ENCODE measurements around the gene SLC7A7.
"Not testable (repeated sequence)": the region's sequence is repeated elsewhere in the genome, so short reads cannot be mapped to it uniquely, and the experiment has no call there.

The SLC7A7 gene

GRCh38 chr14:22814941-22815713 is at the start of gene SLC7A7:
Gene SLC7A7, minus strand, starts transcription at chr14:22815435. Its CDS starts 2,037 bp downstream, at chr14:22813398.
- DNase-seq = no peak

GRCh38 chr14:22864979-22865378 is 49.7 kb upstream of the SLC7A7 start:
- DNase-seq = no peak

- DNase-seq = no peak
These were observed 46.4 kb upstream of the SLC7A7 start for GRCh38 chr14:22861651-22862050.

- not testable (repeated sequence) for DNase-seq
These were observed 45.1 kb upstream of the SLC7A7 start for GRCh38 chr14:22860377-22860776.

- DNase-seq = no peak
These were observed 41.2 kb upstream of the SLC7A7 start for GRCh38 chr14:22856428-22856827.

- DNase-seq = peak; percentile 92
These were observed 39.9 kb upstream of the SLC7A7 start for GRCh38 chr14:22854963-22855724.

DNA sequence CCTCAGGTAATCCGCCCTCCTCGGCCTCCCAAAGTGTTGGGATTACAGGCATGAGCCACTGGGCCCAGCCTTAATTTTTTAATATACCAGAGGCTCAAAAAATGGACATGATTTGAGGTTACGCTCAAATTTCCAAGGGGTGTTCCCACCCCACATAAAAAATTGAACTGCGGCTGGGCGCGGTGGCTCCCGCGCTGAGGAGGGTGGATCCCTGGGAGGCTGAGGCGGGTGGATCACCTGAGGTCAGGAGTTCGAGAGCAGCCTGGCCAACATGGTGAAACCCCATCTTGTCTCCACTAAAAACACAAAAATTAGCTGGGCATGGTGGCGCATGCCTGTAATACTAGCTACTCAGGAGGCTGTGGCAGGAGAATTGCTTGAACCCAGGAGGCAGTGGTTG is 39.1 kb upstream of the SLC7A7 start:
- DNase-seq = not testable (repeated sequence)

GRCh38 chr14:22852940-22853767 is 37.9 kb upstream of the SLC7A7 start:
- DNase-seq = peak; percentile 86

GRCh38 chr14:22852599-22852939 is 37.3 kb upstream of the SLC7A7 start:
- DNase-seq = no peak

- not testable (repeated sequence) for DNase-seq
These were observed 36.9 kb upstream of the SLC7A7 start for GRCh38 chr14:22852178-22852577.

- DNase-seq = no peak
These were observed 35.9 kb upstream of the SLC7A7 start for GRCh38 chr14:22850944-22851764.

- DNase-seq = no peak
These were observed 34.1 kb upstream of the SLC7A7 start for GRCh38 chr14:22849212-22849819.

- DNase-seq = no peak
These were observed 33.3 kb upstream of the SLC7A7 start for GRCh38 chr14:22848351-22849164.

DNA sequence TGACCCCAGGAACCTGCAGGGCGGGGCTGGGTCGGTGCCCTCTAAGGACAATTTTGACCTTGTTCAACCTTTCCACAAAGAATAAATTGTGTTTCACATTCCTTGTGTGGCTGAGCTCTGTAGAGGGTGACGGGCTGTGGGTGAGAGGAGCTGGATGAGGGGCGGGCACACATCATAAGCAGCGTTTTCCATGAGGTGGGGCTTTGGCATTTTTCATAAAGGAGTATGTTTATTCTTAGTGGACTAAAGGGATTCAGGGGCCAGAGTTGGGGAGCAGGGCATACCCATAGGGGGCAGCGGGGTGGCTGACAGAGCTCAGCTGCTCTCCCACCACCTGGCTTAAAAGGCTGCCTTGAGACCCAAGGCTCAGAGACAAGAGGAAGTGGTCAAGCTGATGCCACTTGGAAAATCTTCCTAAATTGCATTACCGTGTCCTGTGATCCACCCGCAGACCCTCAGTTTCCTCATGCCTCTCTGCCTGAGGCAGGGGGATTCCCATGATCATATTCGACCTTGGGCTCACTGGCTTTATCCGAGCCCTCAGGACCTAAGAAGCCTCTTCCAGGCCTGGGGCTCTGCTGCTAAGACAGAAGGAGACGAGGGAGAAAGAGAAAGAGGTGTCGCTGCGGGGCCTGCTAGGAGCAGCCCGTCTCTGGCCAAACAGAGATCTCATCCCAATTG is 32.6 kb upstream of the SLC7A7 start:
- DNase-seq = no peak

DNA sequence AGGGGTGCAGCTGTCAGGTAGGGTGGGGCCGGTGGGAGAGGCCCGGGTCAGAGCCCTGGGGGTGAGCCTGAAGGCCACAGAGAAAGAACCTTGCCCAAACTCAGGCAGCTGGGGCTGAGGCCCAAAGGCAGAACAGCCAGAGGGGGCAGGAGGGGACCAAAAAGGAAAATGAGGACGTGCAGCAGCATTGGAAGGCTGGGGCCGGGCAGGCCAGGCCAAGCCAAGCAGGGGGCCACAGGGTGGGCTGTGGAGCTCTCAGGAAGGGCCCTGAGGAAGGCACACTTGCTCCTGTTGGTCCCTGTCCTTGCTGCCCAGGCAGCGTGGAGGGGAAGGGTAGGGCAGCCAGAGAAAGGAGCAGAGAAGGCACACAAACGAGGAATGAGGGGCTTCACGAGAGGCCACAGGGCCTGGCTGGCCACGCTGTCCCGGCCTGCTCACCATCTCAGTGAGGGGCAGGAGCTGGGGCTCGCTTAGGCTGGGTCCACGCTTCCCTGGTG is 31.6 kb upstream of the SLC7A7 start:
- no peak for DNase-seq

DNA sequence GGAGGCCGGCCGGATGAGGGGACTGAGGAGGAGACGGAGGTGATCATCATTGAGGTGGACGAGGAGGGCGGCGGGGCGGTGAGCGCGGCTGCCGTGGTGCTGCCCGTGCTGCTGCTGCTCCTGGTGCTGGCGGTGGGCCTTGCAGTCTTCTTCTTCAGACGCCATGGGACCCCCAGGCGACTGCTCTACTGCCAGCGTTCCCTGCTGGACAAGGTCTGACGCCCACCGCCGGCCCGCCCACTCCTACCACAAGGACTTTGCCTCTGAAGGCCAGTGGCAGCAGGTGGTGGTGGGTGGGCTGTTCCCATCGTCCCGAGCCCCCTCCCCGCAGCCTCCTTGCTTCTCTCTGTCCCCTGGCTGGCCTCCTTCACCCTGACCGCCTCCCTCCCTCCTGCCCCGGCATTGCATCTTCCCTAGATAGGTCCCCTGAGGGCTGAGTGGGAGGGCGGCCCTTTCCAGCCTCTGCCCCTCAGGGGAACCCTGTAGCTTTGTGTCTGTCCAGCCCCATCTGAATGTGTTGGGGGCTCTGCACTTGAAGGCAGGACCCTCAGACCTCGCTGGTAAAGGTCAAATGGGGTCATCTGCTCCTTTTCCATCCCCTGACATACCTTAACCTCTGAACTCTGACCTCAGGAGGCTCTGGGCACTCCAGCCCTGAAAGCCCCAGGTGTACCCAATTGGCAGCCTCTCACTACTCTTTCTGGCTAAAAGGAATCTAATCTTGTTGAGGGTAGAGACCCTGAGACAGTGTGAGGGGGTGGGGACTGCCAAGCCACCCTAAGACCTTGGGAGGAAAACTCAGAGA is 30.8 kb upstream of the SLC7A7 start:
- DNase-seq = no peak

- DNase-seq = no peak
These were observed 29.8 kb upstream of the SLC7A7 start for GRCh38 chr14:22845103-22845394.

DNA sequence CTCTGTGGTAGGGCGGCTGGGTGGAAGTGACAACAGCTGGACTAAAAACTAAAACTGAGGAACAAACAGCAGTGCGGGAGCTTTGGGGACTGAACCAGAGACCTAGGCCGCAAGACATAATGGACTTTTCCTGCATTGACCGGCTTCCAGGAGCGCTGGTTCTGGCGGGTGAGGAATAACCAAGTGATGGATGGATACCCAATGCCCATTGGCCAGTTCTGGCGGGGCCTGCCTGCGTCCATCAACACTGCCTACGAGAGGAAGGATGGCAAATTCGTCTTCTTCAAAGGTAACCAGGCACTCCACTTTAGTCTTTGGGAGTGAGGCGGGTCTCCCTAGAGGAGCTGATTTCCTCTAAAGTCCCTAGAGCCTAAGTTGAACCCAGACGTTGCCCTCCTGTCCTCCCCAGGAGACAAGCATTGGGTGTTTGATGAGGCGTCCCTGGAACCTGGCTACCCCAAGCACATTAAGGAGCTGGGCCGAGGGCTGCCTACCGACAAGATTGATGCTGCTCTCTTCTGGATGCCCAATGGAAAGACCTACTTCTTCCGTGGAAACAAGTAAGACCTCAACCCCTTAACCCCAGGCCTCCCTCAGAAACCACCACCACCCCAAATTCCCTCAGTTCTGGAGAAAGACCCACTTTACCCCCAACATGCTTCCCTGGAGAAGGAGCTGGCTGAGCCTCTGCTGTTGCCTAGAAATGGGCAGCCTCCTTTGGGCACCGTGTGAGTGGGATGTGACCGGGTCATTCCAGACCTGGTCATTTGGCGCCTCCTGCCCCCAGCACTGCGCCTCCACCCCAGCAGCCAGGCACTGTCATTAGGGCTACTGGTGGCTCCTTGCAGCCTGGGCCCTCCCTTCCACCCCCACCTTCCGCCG is 29.2 kb upstream of the SLC7A7 start:
- no peak for DNase-seq
